ENCODE measurements around the gene ANXA3. TPM values are rescaled to one million over a fixed set of nuclear protein-coding genes. Genes with fewer than 3 reads are reported as not detected.

Gene ANXA3
- total and polyA plus RNA-seq, 10 donors, result 7.0 to 119 (median 41.1) TPM

DNA sequence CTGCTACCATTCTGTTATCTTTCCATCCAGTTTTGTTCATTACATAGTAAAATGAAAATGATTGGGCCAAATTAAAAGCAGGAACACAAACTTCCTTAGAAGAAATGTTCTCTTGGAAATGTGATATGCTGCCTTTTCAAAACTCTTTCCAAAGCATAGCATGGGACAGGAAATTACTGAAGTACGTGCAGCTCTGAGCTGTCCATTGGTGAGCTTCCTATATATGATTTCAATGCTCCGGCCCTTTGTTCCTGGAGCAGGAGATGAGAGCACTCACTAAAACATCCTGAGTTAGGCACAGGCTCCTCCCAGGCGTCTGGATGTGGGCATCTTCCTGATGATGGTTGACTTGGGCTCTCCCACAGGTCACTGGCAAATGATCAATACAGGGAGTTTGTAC, 33.0 kb upstream of the ANXA3 start:
- Histone ChIP-seq H3K36me3 (no peaks in the 10 kb centered on the region), H3K27ac (no peak overlapping the region), H3K27me3 (replicated peaks in 1 of 7) (no peaks in the 10 kb centered on the region), H3K9me3 (peaks cover 0 to 10% (median 0%) of the 10 kb centered on the region in 8 donors), H3K4me3 (no peak overlapping the region), H3K4me1 (peaks cover 0 to 9% (median 4%) of the 10 kb centered on the region in 6 donors)
- TF ChIP-seq POLR2AphosphoS5 (IDR thresholded peaks at IDR 0.05) (no peak), POLR2A (IDR thresholded peaks at IDR 0.05) (no peak)
- no peak for DNase-seq
- intact Hi-C loops (cut with DNase I; ENCODE audit: low total_unique reads), result loop anchor here (10.0 kb wide), 1 partner anchor 554 kb away; no protein-coding TSS in a partner anchor
- 43 to 65% (median 48%) methylated on average over 3 of the region's 3 CpGs for WGBS, 5 donors

DNA sequence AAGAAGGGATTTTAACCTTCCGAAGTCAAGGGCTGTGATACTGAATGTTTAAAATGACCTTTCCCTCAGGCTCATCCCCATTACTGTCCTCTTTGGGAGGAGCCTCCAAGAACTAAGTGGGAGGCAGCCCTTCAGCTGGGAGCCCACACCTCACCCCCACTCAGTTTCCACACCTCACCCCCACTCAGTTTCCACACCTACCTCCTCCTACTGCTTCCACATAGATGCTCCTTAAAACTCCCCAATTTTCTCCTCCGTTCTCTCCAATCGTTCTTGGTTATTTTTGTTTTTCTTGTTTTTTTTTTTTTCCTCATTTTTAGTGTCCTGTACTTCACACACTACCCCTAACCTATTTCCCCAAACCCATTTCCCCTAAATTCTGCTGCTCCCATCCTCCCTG, 31.6 kb upstream of the ANXA3 start:
- TF ChIP-seq, protein P1, sequence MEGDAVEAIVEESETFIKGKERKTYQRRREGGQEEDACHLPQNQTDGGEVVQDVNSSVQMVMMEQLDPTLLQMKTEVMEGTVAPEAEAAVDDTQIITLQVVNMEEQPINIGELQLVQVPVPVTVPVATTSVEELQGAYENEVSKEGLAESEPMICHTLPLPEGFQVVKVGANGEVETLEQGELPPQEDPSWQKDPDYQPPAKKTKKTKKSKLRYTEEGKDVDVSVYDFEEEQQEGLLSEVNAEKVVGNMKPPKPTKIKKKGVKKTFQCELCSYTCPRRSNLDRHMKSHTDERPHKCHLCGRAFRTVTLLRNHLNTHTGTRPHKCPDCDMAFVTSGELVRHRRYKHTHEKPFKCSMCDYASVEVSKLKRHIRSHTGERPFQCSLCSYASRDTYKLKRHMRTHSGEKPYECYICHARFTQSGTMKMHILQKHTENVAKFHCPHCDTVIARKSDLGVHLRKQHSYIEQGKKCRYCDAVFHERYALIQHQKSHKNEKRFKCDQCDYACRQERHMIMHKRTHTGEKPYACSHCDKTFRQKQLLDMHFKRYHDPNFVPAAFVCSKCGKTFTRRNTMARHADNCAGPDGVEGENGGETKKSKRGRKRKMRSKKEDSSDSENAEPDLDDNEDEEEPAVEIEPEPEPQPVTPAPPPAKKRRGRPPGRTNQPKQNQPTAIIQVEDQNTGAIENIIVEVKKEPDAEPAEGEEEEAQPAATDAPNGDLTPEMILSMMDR (IDR thresholded peaks at IDR 0.05 in 8 of 11, conservative IDR thresholded peaks at IDR 0.05 in 3 of 11), result no peak
- no peak for TF ChIP-seq POLR2A (IDR thresholded peaks at IDR 0.05)
- TF ChIP-seq POLR2AphosphoS5 (IDR thresholded peaks at IDR 0.05), result no peak
- intact Hi-C loops (cut with DNase I; ENCODE audit: low total_unique reads), result loop anchor here (10.0 kb wide), 1 partner anchor 555 kb away; no protein-coding TSS in a partner anchor
- H3K9me3 ChIP-seq, result peaks cover 0 to 10% (median 0%) of the 10 kb centered on the region in 8 donors
- no peaks in the 10 kb centered on the region for H3K27me3 ChIP-seq (replicated peaks in 1 of 7)
- no peak for DNase-seq
- peaks cover 0 to 9% (median 4%) of the 10 kb centered on the region in 6 donors for H3K4me1 ChIP-seq
- H3K36me3 ChIP-seq, result no peaks in the 10 kb centered on the region
- 73 to 86% (median 78%) methylated on average over 3 of the region's 3 CpGs for WGBS, 5 donors
- no peak overlapping the region for H3K27ac ChIP-seq
- no peak overlapping the region for H3K4me3 ChIP-seq

DNA sequence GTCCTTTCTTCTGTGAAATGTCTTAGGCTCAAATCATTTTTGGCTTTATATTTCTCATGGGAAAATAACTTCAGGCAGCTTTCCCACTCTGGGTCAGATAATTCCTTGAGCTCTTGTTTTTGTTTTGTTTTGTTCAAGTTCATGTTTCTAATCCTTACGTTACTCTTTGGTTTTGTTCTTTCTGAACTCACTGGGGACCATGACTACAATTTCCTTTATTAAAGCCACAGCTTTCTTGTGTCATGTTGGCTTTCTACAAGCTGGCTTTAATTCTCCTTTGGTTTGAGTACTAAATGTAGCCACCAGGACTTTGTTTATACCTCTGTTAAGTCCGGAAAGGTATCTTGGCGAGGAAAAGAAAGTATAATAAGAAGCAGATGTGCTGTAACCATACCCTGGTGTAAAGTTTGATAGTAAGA, 30.8 kb upstream of the ANXA3 start:
- H3K4me3 ChIP-seq, result no peak overlapping the region
- intact Hi-C loops (cut with DNase I; ENCODE audit: low total_unique reads), result no loop called here
- no peak overlapping the region for H3K27ac ChIP-seq
- H3K36me3 ChIP-seq, result no peaks in the 10 kb centered on the region
- H3K4me1 ChIP-seq, result peaks cover 0 to 9% (median 4%) of the 10 kb centered on the region in 6 donors
- WGBS, 5 donors, result 53 to 61% (median 58%) methylated on average over 3 of the region's 3 CpGs
- TF ChIP-seq, protein P1 (IDR thresholded peaks at IDR 0.05 in 8 of 11, conservative IDR thresholded peaks at IDR 0.05 in 3 of 11), result no peak
- TF ChIP-seq POLR2A (IDR thresholded peaks at IDR 0.05) (no peak), POLR2AphosphoS5 (IDR thresholded peaks at IDR 0.05) (no peak)
- no peak for DNase-seq
- H3K27me3 ChIP-seq (replicated peaks in 1 of 7), result no peaks in the 10 kb centered on the region
- H3K9me3 ChIP-seq, result peaks cover 0 to 7% (median 0%) of the 10 kb centered on the region in 8 donors

DNA sequence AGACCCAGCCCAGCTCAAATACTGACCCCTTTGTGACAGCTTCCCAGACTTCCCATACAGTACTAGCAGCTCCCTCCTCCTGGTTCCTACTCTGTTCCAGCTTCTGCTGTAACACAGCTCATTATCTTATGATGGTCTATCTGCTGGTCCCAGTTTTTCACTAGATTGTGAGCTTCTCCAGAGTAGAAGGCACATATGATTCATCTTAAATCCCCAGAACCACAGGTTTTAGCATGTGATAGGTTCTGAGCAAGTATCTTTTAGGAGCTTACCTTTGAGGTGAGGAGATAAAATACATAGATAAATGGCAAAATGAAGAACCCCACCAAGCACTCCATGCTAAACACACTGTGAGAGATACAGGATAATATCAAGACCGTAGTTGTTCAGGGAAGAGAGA, 27.6 kb upstream of the ANXA3 start:
- Histone ChIP-seq H3K4me3 (no peak overlapping the region), H3K27ac (no peak overlapping the region), H3K9me3 (no peaks in the 10 kb centered on the region), H3K27me3 (replicated peaks in 1 of 7) (no peaks in the 10 kb centered on the region), H3K36me3 (no peaks in the 10 kb centered on the region), H3K4me1 (peaks cover 0 to 7% (median under 1%) of the 10 kb centered on the region in 6 donors)
- WGBS, 5 donors, result 0 to 91% (median 49%) methylated on average over 1 of the region's 1 CpG
- TF ChIP-seq, protein P1 (IDR thresholded peaks at IDR 0.05 in 8 of 11, conservative IDR thresholded peaks at IDR 0.05 in 3 of 11), result no peak
- no peak for TF ChIP-seq POLR2AphosphoS5 (IDR thresholded peaks at IDR 0.05)
- no peak for TF ChIP-seq POLR2A (IDR thresholded peaks at IDR 0.05)
- DNase-seq, result no peak
- intact Hi-C loops (cut with DNase I; ENCODE audit: low total_unique reads), result no loop called here
